ENCODE results near the gene ASB10. TPM values are rescaled to one million over a fixed set of nuclear protein-coding genes. Genes with fewer than 3 reads are reported as not detected.

The ASB10 gene
- total RNA-seq, 1 experiment from 2014 or later: not detected

DNA sequence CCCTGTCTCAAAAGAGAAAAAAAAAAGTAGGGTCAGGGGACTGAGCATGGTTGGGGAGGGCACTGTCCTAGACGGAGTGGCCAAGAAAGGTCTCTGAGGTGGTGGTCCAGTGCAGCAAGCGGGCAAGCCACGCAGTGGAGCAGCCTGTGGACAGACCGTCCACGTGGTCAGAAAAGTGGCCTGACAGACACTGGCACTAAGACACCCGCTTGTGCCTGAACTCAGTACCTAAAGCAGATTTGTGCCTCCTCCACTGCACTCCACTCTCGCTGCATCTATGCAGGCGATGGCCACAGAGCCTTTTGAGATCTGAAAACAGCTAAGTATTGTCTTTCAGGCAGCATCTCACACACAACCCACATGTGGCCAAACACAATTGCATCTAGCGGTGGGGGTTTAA, 8.8 kb downstream of the ASB10 start:
- ChIA-PET CTCF (no interaction called here), POLR2A (no interaction called here)
- Histone ChIP-seq H3K27ac (ENCODE audit: low read length) (no peak overlapping the region), H3K4me1 (ENCODE audit: control insufficient read depth, insufficient read depth, low read length) (no peaks in the 10 kb centered on the region), H3K9me3 (ENCODE audit: control insufficient read depth, insufficient read depth, low read depth, low read length) (no peaks in the 10 kb centered on the region), H3K36me3 (ENCODE audit: control insufficient read depth, insufficient read depth, low read length) (no peaks in the 10 kb centered on the region), H3K4me3 (ENCODE audit: low read depth in 2 of 2, low read length in 2 of 2) (no peak overlapping the region), H3K27me3 (ENCODE audit: control insufficient read depth, insufficient read depth, low read length) (peaks cover 4% of the 10 kb centered on the region; the same call in 1 of the 2 replicates)
- no TSS peak for BruUV-seq (replicated peaks)
- DNase-seq (ENCODE audit: low read depth, low spot score): no peak
- ATAC-seq: no peak
- intact Hi-C loops (cut with micrococcal nuclease; ENCODE audit: unreplicated experiment) (no loop called here), in situ Hi-C loops (cut with HindIII; ENCODE audit: low pct_unique_long_range_greater_than_20kb, low sequenced_read_pairs) (no loop called here)
- TF ChIP-seq SIN3A (IDR thresholded peaks at IDR 0.05; ENCODE audit: borderline replicate concordance, insufficient read depth, low read depth, low read length): no peak
- TF ChIP-seq TCF7L2 (IDR thresholded peaks at IDR 0.05; ENCODE audit: low read depth, low read length): no peak
- TF ChIP-seq POLR2AphosphoS5 (IDR thresholded peaks at IDR 0.05; ENCODE audit: low read depth, low read length): no peak

DNA sequence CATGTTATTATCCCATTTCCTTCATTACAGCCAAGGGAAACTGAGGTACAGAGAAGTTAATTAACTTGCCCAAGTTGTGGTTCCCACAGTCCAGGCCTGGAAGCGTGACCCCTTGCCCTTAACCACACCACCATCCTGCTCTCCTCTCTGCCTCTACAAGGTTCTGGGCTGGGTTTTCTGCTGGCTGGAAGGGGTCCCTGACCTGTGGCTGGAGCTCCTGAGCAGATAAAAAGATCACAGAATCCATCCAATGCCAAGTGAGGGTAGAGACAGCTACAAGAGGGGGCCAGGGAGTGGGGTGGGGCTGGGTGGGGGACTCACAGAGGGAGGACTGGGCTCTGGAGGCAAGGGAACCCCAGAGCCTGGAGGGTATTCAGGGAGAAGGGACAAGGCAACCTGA, 9.7 kb downstream of the ASB10 start:
- DNase-seq (ENCODE audit: low read depth, low spot score) (no peak), ATAC-seq (no peak)
- peaks cover 5% of the 10 kb centered on the region; the same call in 1 of the 2 replicates for H3K27me3 ChIP-seq (ENCODE audit: control insufficient read depth, insufficient read depth, low read length)
- no peak overlapping the region for H3K4me3 ChIP-seq (ENCODE audit: low read depth in 2 of 2, low read length in 2 of 2)
- in situ Hi-C loops (cut with HindIII; ENCODE audit: low pct_unique_long_range_greater_than_20kb, low sequenced_read_pairs): no loop called here
- intact Hi-C loops (cut with micrococcal nuclease; ENCODE audit: unreplicated experiment): no loop called here
- no peak overlapping the region for H3K27ac ChIP-seq (ENCODE audit: low read length)
- ChIA-PET POLR2A (no interaction called here), CTCF (interaction anchor here (0.6 kb wide), 1 partner anchor 57 kb away, joined by 3 read pairs; no protein-coding TSS in a partner anchor)
- no peaks in the 10 kb centered on the region for H3K36me3 ChIP-seq (ENCODE audit: control insufficient read depth, insufficient read depth, low read length)
- no peaks in the 10 kb centered on the region for H3K4me1 ChIP-seq (ENCODE audit: control insufficient read depth, insufficient read depth, low read length)
- TF ChIP-seq, protein P1, sequence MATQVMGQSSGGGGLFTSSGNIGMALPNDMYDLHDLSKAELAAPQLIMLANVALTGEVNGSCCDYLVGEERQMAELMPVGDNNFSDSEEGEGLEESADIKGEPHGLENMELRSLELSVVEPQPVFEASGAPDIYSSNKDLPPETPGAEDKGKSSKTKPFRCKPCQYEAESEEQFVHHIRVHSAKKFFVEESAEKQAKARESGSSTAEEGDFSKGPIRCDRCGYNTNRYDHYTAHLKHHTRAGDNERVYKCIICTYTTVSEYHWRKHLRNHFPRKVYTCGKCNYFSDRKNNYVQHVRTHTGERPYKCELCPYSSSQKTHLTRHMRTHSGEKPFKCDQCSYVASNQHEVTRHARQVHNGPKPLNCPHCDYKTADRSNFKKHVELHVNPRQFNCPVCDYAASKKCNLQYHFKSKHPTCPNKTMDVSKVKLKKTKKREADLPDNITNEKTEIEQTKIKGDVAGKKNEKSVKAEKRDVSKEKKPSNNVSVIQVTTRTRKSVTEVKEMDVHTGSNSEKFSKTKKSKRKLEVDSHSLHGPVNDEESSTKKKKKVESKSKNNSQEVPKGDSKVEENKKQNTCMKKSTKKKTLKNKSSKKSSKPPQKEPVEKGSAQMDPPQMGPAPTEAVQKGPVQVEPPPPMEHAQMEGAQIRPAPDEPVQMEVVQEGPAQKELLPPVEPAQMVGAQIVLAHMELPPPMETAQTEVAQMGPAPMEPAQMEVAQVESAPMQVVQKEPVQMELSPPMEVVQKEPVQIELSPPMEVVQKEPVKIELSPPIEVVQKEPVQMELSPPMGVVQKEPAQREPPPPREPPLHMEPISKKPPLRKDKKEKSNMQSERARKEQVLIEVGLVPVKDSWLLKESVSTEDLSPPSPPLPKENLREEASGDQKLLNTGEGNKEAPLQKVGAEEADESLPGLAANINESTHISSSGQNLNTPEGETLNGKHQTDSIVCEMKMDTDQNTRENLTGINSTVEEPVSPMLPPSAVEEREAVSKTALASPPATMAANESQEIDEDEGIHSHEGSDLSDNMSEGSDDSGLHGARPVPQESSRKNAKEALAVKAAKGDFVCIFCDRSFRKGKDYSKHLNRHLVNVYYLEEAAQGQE (IDR thresholded peaks at IDR 0.05; ENCODE audit: insufficient read depth in 1 of 2, low read depth in 2 of 2, low read length in 1 of 2): no peak
- TF ChIP-seq POLR2AphosphoS5 (IDR thresholded peaks at IDR 0.05; ENCODE audit: low read depth, low read length): no peak
- TF ChIP-seq TCF7L2 (IDR thresholded peaks at IDR 0.05; ENCODE audit: low read depth, low read length): no peak
- TF ChIP-seq SIN3A (IDR thresholded peaks at IDR 0.05; ENCODE audit: borderline replicate concordance, insufficient read depth, low read depth, low read length): no peak
- TF ChIP-seq, protein P2, sequence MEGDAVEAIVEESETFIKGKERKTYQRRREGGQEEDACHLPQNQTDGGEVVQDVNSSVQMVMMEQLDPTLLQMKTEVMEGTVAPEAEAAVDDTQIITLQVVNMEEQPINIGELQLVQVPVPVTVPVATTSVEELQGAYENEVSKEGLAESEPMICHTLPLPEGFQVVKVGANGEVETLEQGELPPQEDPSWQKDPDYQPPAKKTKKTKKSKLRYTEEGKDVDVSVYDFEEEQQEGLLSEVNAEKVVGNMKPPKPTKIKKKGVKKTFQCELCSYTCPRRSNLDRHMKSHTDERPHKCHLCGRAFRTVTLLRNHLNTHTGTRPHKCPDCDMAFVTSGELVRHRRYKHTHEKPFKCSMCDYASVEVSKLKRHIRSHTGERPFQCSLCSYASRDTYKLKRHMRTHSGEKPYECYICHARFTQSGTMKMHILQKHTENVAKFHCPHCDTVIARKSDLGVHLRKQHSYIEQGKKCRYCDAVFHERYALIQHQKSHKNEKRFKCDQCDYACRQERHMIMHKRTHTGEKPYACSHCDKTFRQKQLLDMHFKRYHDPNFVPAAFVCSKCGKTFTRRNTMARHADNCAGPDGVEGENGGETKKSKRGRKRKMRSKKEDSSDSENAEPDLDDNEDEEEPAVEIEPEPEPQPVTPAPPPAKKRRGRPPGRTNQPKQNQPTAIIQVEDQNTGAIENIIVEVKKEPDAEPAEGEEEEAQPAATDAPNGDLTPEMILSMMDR (IDR thresholded peaks at IDR 0.05): no peak
- no peaks in the 10 kb centered on the region for H3K9me3 ChIP-seq (ENCODE audit: control insufficient read depth, insufficient read depth, low read depth, low read length)
- BruUV-seq (replicated peaks): no TSS peak

DNA sequence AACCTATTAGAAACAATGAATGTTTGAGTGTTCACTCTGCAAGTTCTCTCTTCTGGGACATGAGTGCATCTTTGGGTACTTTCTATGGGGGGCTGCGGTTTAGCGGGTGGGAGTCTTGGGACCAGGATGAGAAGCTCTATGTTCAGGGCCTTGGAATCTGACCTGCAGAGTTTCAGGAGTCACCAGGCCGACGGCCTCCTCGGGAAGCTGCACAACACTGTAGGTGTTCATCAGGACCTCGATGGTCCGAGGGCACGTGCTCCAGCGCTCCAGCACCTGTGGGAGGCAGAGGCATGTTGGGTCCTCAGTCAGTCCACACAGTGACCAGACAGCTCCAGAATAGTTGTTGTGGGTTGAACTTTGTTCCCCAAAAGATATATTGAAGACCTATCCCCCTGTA, 10.6 kb downstream of the ASB10 start:
- Histone ChIP-seq H3K4me1 (ENCODE audit: control insufficient read depth, insufficient read depth, low read length) (no peaks in the 10 kb centered on the region), H3K27me3 (ENCODE audit: control insufficient read depth, insufficient read depth, low read length) (peaks cover 8% of the 10 kb centered on the region), H3K27ac (ENCODE audit: low read length) (no peak overlapping the region), H3K9me3 (ENCODE audit: control insufficient read depth, insufficient read depth, low read depth, low read length) (no peaks in the 10 kb centered on the region), H3K4me3 (ENCODE audit: low read depth in 2 of 2, low read length in 2 of 2) (no peak overlapping the region), H3K36me3 (ENCODE audit: control insufficient read depth, insufficient read depth, low read length) (no peaks in the 10 kb centered on the region)
- DNase-seq (ENCODE audit: low read depth, low spot score): no peak
- CTCF ChIA-PET: interaction anchor here (1.0 kb wide), 1 partner anchor 35 kb away, joined by 3 read pairs; no protein-coding TSS in a partner anchor
- intact Hi-C loops (cut with micrococcal nuclease; ENCODE audit: unreplicated experiment): no loop called here
- BruUV-seq (replicated peaks): no TSS peak
- POLR2A ChIA-PET: no interaction called here
- TF ChIP-seq, protein P2 (IDR thresholded peaks at IDR 0.05): no peak
- TF ChIP-seq POLR2AphosphoS5 (IDR thresholded peaks at IDR 0.05; ENCODE audit: low read depth, low read length) (no peak), TCF7L2 (IDR thresholded peaks at IDR 0.05; ENCODE audit: low read depth, low read length) (no peak), SIN3A (IDR thresholded peaks at IDR 0.05; ENCODE audit: borderline replicate concordance, insufficient read depth, low read depth, low read length) (no peak)
- TF ChIP-seq, protein P1 (IDR thresholded peaks at IDR 0.05; ENCODE audit: insufficient read depth in 1 of 2, low read depth in 2 of 2, low read length in 1 of 2): no peak
- in situ Hi-C loops (cut with HindIII; ENCODE audit: low pct_unique_long_range_greater_than_20kb, low sequenced_read_pairs): no loop called here
- no peak for ATAC-seq

Data from Panc1 (cell line).